ENCODE measurements around the gene PLSCR1.

Gene PLSCR1

DNA sequence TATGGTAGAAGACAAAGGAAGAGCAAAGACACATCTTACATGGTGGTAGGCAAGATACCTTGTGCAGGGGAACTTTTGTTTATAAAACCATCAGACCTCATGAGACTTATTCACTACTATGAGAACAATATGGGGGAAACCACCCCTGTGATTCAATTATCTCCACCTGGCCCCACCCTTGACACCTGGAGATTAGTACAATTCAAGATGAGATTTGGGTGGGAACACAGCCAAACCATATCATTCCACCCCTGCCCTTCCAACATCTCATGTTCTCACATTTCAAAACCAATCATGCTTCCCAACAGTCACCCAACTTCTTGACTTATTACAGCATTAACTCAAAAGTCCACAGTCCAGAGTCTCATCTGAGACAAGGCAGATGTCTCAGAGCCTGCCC lies 21.7 kb upstream of the PLSCR1 start:
- Histone ChIP-seq H3K4me3 (ENCODE audit: low read length) (no peak overlapping the region), H3K9ac (ENCODE audit: low read depth, low read length) (no peak overlapping the region), H3K27me3 (ENCODE audit: insufficient read depth, low read length) (no peaks in the 10 kb centered on the region), H3K27ac (ENCODE audit: low read length) (no peak overlapping the region), H3K36me3 (ENCODE audit: insufficient read depth, low read depth, low read length) (no peaks in the 10 kb centered on the region), H3K4me1 (ENCODE audit: insufficient read depth, low read length) (no peaks in the 10 kb centered on the region; the same call in 1 of the 2 replicates), H3K9me3 (ENCODE audit: insufficient read depth, low read depth, low read length) (peaks cover 3% of the 10 kb centered on the region; the same call in 1 of the 2 replicates)

- Histone ChIP-seq H3K27me3 (ENCODE audit: insufficient read depth, low read length) (no peaks in the 10 kb centered on the region), H3K4me3 (ENCODE audit: low read length) (no peak overlapping the region), H3K4me1 (ENCODE audit: insufficient read depth, low read length) (no peaks in the 10 kb centered on the region), H3K9me3 (ENCODE audit: insufficient read depth, low read depth, low read length) (peaks cover 8% of the 10 kb centered on the region; the same call in 1 of the 2 replicates), H3K36me3 (ENCODE audit: insufficient read depth, low read depth, low read length) (no peaks in the 10 kb centered on the region), H3K9ac (ENCODE audit: low read depth, low read length) (no peak overlapping the region), H3K27ac (ENCODE audit: low read length) (no peak overlapping the region)
Observed at GRCh38 chr3:146561879-146562278, 17.5 kb upstream of the PLSCR1 start.

- Histone ChIP-seq H3K27ac (ENCODE audit: low read length) (no peak overlapping the region), H3K27me3 (ENCODE audit: insufficient read depth, low read length) (no peaks in the 10 kb centered on the region), H3K36me3 (ENCODE audit: insufficient read depth, low read depth, low read length) (no peaks in the 10 kb centered on the region), H3K9me3 (ENCODE audit: insufficient read depth, low read depth, low read length) (peaks cover 8% of the 10 kb centered on the region; the same call in 1 of the 2 replicates), H3K9ac (ENCODE audit: low read depth, low read length) (no peak overlapping the region), H3K4me3 (ENCODE audit: low read length) (no peak overlapping the region), H3K4me1 (ENCODE audit: insufficient read depth, low read length) (no peaks in the 10 kb centered on the region)
Observed at GRCh38 chr3:146561463-146561862, 17.1 kb upstream of the PLSCR1 start.

- H3K36me3 ChIP-seq (ENCODE audit: insufficient read depth, low read depth, low read length), result no peaks in the 10 kb centered on the region
- no peak overlapping the region for H3K9ac ChIP-seq (ENCODE audit: low read depth, low read length)
- H3K4me3 ChIP-seq (ENCODE audit: low read length), result no peak overlapping the region
- peaks cover 8% of the 10 kb centered on the region; the same call in 1 of the 2 replicates for H3K9me3 ChIP-seq (ENCODE audit: insufficient read depth, low read depth, low read length)
- H3K27ac ChIP-seq (ENCODE audit: low read length), result no peak overlapping the region
- H3K27me3 ChIP-seq (ENCODE audit: insufficient read depth, low read length), result no peaks in the 10 kb centered on the region
- H3K4me1 ChIP-seq (ENCODE audit: insufficient read depth, low read length), result no peaks in the 10 kb centered on the region
Observed at GRCh38 chr3:146560678-146561077, 16.3 kb upstream of the PLSCR1 start.

DNA sequence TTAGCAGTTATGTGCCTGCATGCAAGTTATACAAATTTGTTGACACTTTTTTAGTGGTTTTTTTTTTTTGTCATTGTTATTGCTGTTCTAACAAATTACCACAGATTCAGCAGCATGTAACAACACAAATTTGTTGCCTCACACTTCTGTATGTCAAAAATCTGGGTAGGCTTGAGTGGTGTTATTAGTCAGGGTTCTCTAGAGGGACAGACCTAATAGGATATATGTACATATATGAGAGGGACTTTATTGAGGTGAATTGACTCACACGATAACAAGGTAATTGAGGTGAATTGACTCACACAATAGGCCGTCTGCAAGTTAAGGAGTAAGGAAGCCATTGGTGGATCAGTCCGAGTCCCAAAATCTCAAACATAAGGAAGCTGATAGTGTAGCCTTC lies 15.0 kb upstream of the PLSCR1 start:
- Histone ChIP-seq H3K27ac (ENCODE audit: low read length) (no peak overlapping the region), H3K4me3 (ENCODE audit: low read length) (no peak overlapping the region), H3K4me1 (ENCODE audit: insufficient read depth, low read length) (no peaks in the 10 kb centered on the region), H3K9me3 (ENCODE audit: insufficient read depth, low read depth, low read length) (peaks cover 8% of the 10 kb centered on the region; the same call in 1 of the 2 replicates), H3K9ac (ENCODE audit: low read depth, low read length) (no peak overlapping the region), H3K27me3 (ENCODE audit: insufficient read depth, low read length) (no peaks in the 10 kb centered on the region), H3K36me3 (ENCODE audit: insufficient read depth, low read depth, low read length) (no peaks in the 10 kb centered on the region)

- Histone ChIP-seq H3K4me1 (ENCODE audit: insufficient read depth, low read length) (no peaks in the 10 kb centered on the region), H3K27ac (ENCODE audit: low read length) (no peak overlapping the region), H3K36me3 (ENCODE audit: insufficient read depth, low read depth, low read length) (no peaks in the 10 kb centered on the region), H3K9ac (ENCODE audit: low read depth, low read length) (no peak overlapping the region), H3K27me3 (ENCODE audit: insufficient read depth, low read length) (no peaks in the 10 kb centered on the region), H3K9me3 (ENCODE audit: insufficient read depth, low read depth, low read length) (peaks cover 8% of the 10 kb centered on the region; the same call in 1 of the 2 replicates), H3K4me3 (ENCODE audit: low read length) (no peak overlapping the region)
Observed at GRCh38 chr3:146558781-146559180, 14.4 kb upstream of the PLSCR1 start.

- Histone ChIP-seq H3K9ac (ENCODE audit: low read depth, low read length) (no peak overlapping the region), H3K9me3 (ENCODE audit: insufficient read depth, low read depth, low read length) (peaks cover 8% of the 10 kb centered on the region; the same call in 1 of the 2 replicates), H3K4me3 (ENCODE audit: low read length) (no peak overlapping the region), H3K4me1 (ENCODE audit: insufficient read depth, low read length) (no peaks in the 10 kb centered on the region), H3K27ac (ENCODE audit: low read length) (no peak overlapping the region), H3K27me3 (ENCODE audit: insufficient read depth, low read length) (no peaks in the 10 kb centered on the region), H3K36me3 (ENCODE audit: insufficient read depth, low read depth, low read length) (no peaks in the 10 kb centered on the region)
Observed at GRCh38 chr3:146557745-146558144, 13.3 kb upstream of the PLSCR1 start.

- Histone ChIP-seq H3K9me3 (ENCODE audit: insufficient read depth, low read depth, low read length) (peaks cover 5% of the 10 kb centered on the region; the same call in 1 of the 2 replicates), H3K4me1 (ENCODE audit: insufficient read depth, low read length) (peaks cover 5% of the 10 kb centered on the region), H3K36me3 (ENCODE audit: insufficient read depth, low read depth, low read length) (no peaks in the 10 kb centered on the region), H3K27me3 (ENCODE audit: insufficient read depth, low read length) (no peaks in the 10 kb centered on the region), H3K4me3 (ENCODE audit: low read length) (no peak overlapping the region), H3K27ac (ENCODE audit: low read length) (no peak overlapping the region), H3K9ac (ENCODE audit: low read depth, low read length) (no peak overlapping the region)
Observed at GRCh38 chr3:146555311-146555710, 10.9 kb upstream of the PLSCR1 start.

DNA sequence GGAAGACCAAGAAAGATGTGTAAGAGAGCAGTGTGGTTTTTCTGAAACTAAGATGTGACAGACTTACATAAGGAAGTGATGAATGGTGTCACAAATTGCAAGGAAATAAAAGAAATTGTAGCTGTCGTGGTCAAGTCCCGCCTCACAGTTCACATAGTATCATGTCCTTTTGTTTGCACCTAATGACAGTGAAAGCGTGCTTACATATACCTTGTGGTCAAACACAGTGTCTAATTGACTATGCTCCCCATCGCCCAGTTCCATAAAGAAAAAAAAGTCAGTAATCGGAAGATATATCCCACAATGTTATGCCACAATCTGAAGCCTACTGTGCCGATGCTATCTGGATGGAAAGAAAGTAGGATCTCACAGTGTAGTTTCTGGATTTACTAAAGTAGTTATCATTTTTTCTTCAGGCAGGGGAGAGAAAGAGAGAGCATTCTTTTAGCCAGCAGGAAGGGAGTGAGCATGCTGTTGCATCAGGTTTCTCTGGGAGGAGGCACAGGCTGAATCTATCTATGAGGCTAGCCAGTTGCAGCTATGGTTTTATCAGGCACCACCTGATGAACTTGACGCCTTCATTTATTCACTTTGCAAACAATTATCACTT lies 9.8 kb upstream of the PLSCR1 start:
- Histone ChIP-seq H3K36me3 (ENCODE audit: insufficient read depth, low read depth, low read length) (no peaks in the 10 kb centered on the region), H3K27ac (ENCODE audit: low read length) (no peak overlapping the region), H3K9ac (ENCODE audit: low read depth, low read length) (no peak overlapping the region), H3K4me3 (ENCODE audit: low read length) (no peak overlapping the region), H3K27me3 (ENCODE audit: insufficient read depth, low read length) (no peaks in the 10 kb centered on the region), H3K9me3 (ENCODE audit: insufficient read depth, low read depth, low read length) (peaks cover 5% of the 10 kb centered on the region; the same call in 1 of the 2 replicates), H3K4me1 (ENCODE audit: insufficient read depth, low read length) (peaks cover 12% of the 10 kb centered on the region)

DNA sequence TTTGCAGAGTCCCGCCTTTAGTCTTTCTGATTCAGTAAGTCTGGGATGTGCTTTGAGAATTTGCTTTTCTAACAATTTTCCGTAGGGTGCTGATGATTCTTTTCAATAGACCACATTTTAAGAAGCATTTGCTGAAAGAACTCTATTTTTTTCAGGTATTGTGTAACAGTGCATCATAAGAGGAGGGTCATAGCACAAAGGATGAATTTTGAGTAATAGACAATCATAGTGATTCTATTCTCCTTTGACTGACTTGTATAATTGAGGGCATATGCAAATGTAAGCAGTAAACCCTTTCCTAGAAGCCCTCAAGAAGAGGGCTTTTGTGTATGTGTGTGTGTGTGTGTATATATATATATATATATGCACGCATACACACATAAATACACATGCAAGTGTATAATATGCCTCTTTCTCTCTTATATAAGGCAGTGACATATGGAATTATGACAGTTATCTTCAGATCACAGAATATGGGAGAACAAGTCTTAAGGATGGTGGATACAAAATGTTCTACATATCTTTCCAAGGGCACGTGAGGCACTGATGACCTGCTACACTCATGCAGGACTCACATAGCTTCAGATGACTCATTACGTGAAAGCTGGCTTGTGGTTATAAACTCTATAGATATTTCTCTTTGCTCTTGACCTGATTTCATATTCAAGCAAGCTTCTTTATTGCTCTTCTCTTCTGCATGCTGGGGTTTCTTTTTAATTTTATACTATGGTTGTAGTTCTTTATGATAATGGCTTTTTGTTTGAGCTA lies 6.5 kb upstream of the PLSCR1 start:
- Histone ChIP-seq H3K36me3 (ENCODE audit: insufficient read depth, low read depth, low read length) (no peaks in the 10 kb centered on the region), H3K4me1 (ENCODE audit: insufficient read depth, low read length) (peaks cover 12% of the 10 kb centered on the region), H3K9ac (ENCODE audit: low read depth, low read length) (no peak overlapping the region), H3K27ac (ENCODE audit: low read length) (no peak overlapping the region), H3K27me3 (ENCODE audit: insufficient read depth, low read length) (no peaks in the 10 kb centered on the region), H3K4me3 (ENCODE audit: low read length) (no peak overlapping the region), H3K9me3 (ENCODE audit: insufficient read depth, low read depth, low read length) (no peaks in the 10 kb centered on the region)

DNA sequence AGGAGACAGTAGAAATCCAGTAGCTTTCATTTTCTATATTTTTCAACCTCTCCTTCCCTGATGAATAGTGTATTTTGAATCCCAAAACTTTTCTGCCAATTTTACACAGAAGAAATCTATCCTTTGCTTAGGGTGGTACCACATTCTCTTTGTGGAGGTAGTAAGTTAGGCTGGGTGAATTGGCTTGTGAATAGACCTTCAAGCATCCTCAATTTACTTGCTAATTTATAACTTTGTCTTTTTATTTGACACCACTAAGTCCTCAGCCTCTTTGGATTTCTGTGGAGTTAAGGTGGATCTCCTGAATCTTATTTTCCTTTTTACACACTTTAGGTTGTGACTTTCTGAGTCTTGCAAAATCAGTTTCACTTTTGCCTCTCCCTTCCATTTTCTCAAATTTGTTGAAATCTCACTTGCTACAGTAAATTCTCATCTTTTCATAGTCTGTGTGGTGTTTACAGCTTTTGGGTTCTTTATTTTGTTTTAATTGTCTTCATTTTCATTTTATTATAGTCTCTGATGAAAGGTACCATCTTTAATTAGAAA lies 5.7 kb upstream of the PLSCR1 start:
- H3K27ac ChIP-seq (ENCODE audit: low read length), result no peak overlapping the region
- no peaks in the 10 kb centered on the region for H3K9me3 ChIP-seq (ENCODE audit: insufficient read depth, low read depth, low read length)
- no peaks in the 10 kb centered on the region for H3K36me3 ChIP-seq (ENCODE audit: insufficient read depth, low read depth, low read length)
- H3K27me3 ChIP-seq (ENCODE audit: insufficient read depth, low read length), result no peaks in the 10 kb centered on the region
- no peak overlapping the region for H3K9ac ChIP-seq (ENCODE audit: low read depth, low read length)
- peak overlapping the region; percentile 3; the same call in 1 of the 2 replicates for H3K4me3 ChIP-seq (ENCODE audit: low read length)
- H3K4me1 ChIP-seq (ENCODE audit: insufficient read depth, low read length), result peaks cover 13% of the 10 kb centered on the region
